GM19397 (cell line): Measurements from ENCODE around the gene KRTAP5-9.
"Not testable (repeated sequence)": the region's sequence is repeated elsewhere in the genome, so short reads cannot be mapped to it uniquely, and the experiment has no call there.

Experiments used
- ATAC-seq: cut with Tn5 transposase; IDR thresholded peaks from one replicate; pipeline ENCODE4 v1.9.1; 2021; ENCODE audit warnings: mild to moderate bottlenecking, moderate library complexity; ENCODE audit not compliant: unreplicated experiment

The KRTAP5-9 gene

GRCh38 chr11:71557257-71557656, 9.0 kb downstream of the KRTAP5-9 start:
- ATAC-seq: no peak

DNA sequence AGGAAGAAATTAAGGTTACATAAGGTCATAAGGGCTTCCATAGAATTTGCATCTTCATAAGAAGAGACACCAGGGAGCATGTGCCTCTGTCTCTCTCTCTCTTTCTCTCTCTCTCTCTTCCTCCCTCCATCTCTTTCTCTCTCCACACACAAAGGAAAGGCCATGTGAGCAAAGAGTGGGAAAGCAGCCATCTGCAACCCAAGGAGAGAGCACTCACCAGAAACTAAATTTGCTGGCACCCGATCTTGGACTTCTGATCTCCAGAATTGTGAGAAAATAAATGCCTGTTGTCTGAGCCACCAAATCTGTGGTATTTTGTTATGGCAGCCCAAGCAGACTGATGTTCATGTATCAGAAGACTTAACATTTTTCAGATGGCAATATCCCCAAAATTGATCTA, 10.8 kb downstream of the KRTAP5-9 start:
- no peak for ATAC-seq

- no peak for ATAC-seq
These were observed 13.9 kb downstream of the KRTAP5-9 start for GRCh38 chr11:71562120-71562519.

GRCh38 chr11:71563406-71563805, 15.2 kb downstream of the KRTAP5-9 start:
- ATAC-seq: no peak

GRCh38 chr11:71564430-71564829, 16.2 kb downstream of the KRTAP5-9 start:
- no peak for ATAC-seq

GRCh38 chr11:71565263-71565662, 17.0 kb downstream of the KRTAP5-9 start, which contains the start of gene KRTAP5-10:
KRTAP5-10 (plus strand) TSS chr11:71565563; CDS start chr11:71565588, 25 bp downstream.
- no peak for ATAC-seq

GRCh38 chr11:71566081-71566620, 17.9 kb downstream of the KRTAP5-9 start:
- no peak for ATAC-seq

DNA sequence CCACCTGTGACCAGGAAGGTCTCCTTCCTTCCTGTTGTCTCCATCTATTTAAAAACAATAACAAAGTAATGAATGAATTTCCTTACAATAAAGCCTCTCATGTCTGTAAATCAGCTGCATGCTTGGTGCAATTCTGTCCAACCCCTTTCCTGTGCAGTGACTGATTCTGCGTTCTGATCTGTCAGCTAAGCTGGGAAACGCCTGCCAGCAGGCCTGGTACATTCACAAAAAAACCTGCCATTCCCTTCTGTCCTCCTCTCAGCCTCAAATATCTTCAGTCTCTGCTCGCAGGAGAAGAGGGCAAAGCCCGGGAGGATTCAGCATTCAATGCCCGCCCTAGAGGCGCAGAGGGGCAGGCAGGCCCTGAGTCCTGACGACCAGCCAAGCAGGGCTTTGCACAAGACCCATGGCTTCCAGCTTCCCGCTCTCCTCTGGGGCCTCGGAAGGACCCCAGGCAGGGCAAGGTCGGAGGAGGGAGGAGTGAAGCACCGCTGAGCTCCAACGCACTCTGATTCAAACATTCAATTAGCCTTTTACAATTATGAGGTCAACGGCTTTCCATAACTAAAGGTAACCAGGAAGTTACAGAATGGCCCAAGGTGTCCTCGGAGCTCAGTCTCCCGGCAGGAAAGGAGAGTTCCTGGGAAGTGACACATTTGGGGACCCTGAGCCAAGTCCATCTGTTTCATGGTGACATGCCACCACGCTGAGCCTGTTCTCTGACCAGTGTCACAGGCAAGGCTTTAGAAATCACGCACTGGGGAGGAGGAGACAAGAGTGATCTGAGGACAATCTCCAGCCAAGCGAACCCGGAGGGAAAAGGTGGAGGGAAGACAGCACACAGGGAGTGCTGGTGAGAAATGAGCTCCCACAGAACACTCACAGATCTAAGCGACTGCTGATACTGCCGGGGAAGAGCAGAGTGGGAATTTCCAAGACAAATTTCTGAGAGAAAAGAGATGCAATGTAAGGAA, 18.7 kb downstream of the KRTAP5-9 start:
- ATAC-seq: not testable (repeated sequence)

GRCh38 chr11:71567633-71568032, 19.4 kb downstream of the KRTAP5-9 start:
- ATAC-seq: not testable (repeated sequence)

- no peak for ATAC-seq
These were observed 20.6 kb downstream of the KRTAP5-9 start for GRCh38 chr11:71568704-71569349.

DNA sequence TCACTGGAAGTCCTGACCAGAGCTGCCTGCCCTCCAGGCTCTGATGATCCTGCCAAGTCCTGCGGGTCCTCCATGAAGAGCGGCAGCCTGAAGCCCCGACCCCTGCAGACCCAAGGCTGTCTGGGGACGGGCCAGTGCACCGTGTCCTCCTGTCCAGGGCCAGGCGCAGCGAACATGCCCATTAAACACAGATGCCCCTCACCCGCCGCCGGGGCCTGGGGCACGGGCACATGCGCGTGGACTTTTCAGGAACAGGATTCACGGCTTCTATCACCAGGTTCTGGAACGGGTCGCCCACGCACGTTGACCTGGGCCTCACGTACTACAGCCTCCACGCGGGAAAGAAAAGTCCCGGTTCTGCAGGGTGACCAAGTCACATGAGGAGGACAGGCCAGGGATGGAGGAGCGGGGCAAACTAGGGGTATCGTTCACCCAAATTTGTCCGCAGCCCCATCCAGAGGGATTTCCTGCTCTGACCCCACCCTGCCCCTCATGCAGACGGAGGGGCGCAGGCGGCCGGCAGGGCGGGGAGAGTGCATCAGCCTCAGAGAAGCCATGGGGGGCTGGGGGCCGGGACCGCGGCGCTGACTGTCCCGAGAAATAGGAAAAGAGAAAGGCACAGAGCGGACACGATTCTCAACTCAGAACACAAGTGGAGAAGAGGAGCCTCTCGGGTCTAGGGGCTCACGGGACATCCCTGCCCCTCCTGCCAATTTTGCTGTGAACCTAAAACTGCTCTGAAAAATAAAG, 23.1 kb downstream of the KRTAP5-9 start:
- ATAC-seq: not testable (repeated sequence)

- no peak for ATAC-seq
These were observed 24.6 kb downstream of the KRTAP5-9 start for GRCh38 chr11:71572811-71573210.

GRCh38 chr11:71574418-71574817, 26.2 kb downstream of the KRTAP5-9 start:
- no peak for ATAC-seq

DNA sequence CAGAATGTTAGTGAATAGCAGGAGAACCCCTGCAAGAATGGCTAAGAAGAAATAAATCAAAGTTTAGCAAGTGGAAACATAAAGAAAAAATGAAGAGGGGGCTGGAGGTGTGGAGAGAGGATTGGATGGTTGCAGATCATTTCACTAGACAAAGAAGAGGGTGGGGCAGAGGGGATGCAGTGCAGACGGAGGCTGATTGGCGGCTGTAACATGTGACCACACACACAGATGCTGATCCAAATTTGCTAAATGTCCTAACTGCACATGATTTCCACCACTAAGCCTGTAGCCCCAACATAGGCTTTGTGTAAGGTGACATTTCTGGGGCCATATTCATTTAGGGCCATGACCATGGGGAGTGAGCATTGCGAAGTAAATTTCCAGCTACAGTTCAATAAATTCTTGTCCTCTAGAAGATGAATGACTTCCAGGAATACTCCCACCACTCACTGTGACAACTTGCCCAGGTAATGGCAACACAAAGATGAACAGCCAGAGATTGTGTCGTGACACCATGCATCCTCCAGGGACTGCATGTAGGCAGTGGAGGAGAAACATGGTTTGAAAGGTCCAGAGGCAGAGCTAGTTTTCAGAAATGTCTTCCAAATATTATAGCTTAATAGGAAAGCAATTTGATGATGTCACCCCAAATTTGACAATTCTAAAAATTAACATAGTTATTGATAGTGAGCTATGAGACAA, 27.7 kb downstream of the KRTAP5-9 start:
- ATAC-seq: no peak

GRCh38 chr11:71576688-71577465, 28.7 kb downstream of the KRTAP5-9 start:
- ATAC-seq: not testable (repeated sequence)

GRCh38 chr11:71577469-71578004, 29.3 kb downstream of the KRTAP5-9 start:
- no peak for ATAC-seq

- not testable (repeated sequence) for ATAC-seq
These were observed 31.3 kb downstream of the KRTAP5-9 start for GRCh38 chr11:71579513-71579912.

- ATAC-seq: no peak
These were observed 32.1 kb downstream of the KRTAP5-9 start for GRCh38 chr11:71580057-71581003.
